HG03442 (cell line): ENCODE measurements around the gene TGFBR3.

Experiments used
- ATAC-seq: cut with Tn5 transposase; IDR thresholded peaks from one replicate; pipeline ENCODE4 v1.9.1; 2021; ENCODE audit warnings: mild to moderate bottlenecking, moderate library complexity; ENCODE audit not compliant: unreplicated experiment

TGFBR3 gene

GRCh38 chr1:91764471-91765115 lies 121.4 kb downstream of the TGFBR3 start:
- ATAC-seq: no peak

- ATAC-seq: no peak
These were observed 122.7 kb downstream of the TGFBR3 start for GRCh38 chr1:91763252-91763651.

- no peak for ATAC-seq
These were observed 124.6 kb downstream of the TGFBR3 start for GRCh38 chr1:91761295-91761721.

GRCh38 chr1:91760512-91760911 lies 125.4 kb downstream of the TGFBR3 start:
- ATAC-seq: no peak

GRCh38 chr1:91759076-91759475 lies 126.9 kb downstream of the TGFBR3 start:
- no peak for ATAC-seq

GRCh38 chr1:91757763-91758460 lies 128.0 kb downstream of the TGFBR3 start:
- no peak for ATAC-seq

- ATAC-seq: no peak
These were observed 130.2 kb downstream of the TGFBR3 start for GRCh38 chr1:91755702-91756287.

GRCh38 chr1:91754816-91755580 lies 131.0 kb downstream of the TGFBR3 start:
- ATAC-seq: no peak

GRCh38 chr1:91754348-91754747 lies 131.6 kb downstream of the TGFBR3 start:
- ATAC-seq: peak; percentile 59

- no peak for ATAC-seq
These were observed 132.1 kb downstream of the TGFBR3 start for GRCh38 chr1:91753878-91754277.

- peak; percentile 58 for ATAC-seq
These were observed 133.6 kb downstream of the TGFBR3 start for GRCh38 chr1:91752324-91752723.

- ATAC-seq: no peak
These were observed 134.7 kb downstream of the TGFBR3 start for GRCh38 chr1:91751275-91751674.

GRCh38 chr1:91750398-91750996 lies 135.5 kb downstream of the TGFBR3 start:
- ATAC-seq: no peak

- no peak for ATAC-seq
These were observed 136.1 kb downstream of the TGFBR3 start for GRCh38 chr1:91749788-91750231.

GRCh38 chr1:91747666-91748065 lies 138.3 kb downstream of the TGFBR3 start:
- ATAC-seq: no peak

- ATAC-seq: no peak
These were observed 139.1 kb downstream of the TGFBR3 start for GRCh38 chr1:91746728-91747338.

- ATAC-seq: no peak
These were observed 140.1 kb downstream of the TGFBR3 start for GRCh38 chr1:91745640-91746373.

- no peak for ATAC-seq
These were observed 140.9 kb downstream of the TGFBR3 start for GRCh38 chr1:91744953-91745639.

- ATAC-seq: no peak
These were observed 143.1 kb downstream of the TGFBR3 start for GRCh38 chr1:91742848-91743292.
